ENCODE results near the gene FSD1.

GRCh38 chr19:4357095-4357797, 52.8 kb downstream of the FSD1 start:
- no peak for TF ChIP-seq CTCF (IDR thresholded peaks at IDR 0.05; ENCODE audit: low read length)
- no peak for TF ChIP-seq EZH2 (IDR thresholded peaks at IDR 0.05; ENCODE audit: borderline replicate concordance, low read length)

All from OCI-LY1 (cell line).